Right lobe of liver (tissue), 6 donors: ENCODE measurements around the gene MDFIC. TPM values are rescaled to one million over a fixed set of nuclear protein-coding genes. Genes with fewer than 3 reads are reported as not detected.

ENCODE experiments used
- ATAC-seq, 4 donors: fragments of 200-7000 bp; cut with Tn5 transposase; one replicate each; pipeline ENCODE4 v1.9.1; 2020; ENCODE audit warnings: mild to moderate bottlenecking in 4 of 4, moderate library complexity in 4 of 4
- DNase-seq, 3 donors: peaks; one replicate each; pipeline ENCODE4 v3.0.0-alpha.2; 2020
- H3K27ac ChIP-seq, 3 donors: fragments of 200-600 bp; one replicate each; pipeline ENCODE4 v1.8.0; 2022
- H3K27me3 ChIP-seq, 2 donors: fragments of 200-600 bp; one replicate each; pipeline ENCODE4 v1.8.0; 2022
- H3K36me3 ChIP-seq, 4 donors: fragments of 200-600 bp; sonication (generic) in 1 of 4; one replicate each; pipeline versions ENCODE4 v1.5.1 to v1.8.0; 2017 to 2022; ENCODE audit warnings: control low read depth in 1 of 4
- H3K4me1 ChIP-seq, 4 donors: fragments of 200-600 bp; sonication (generic) in 1 of 4; one replicate each; pipeline versions ENCODE4 v1.5.1 to v1.8.0; 2017 to 2022; ENCODE audit warnings: control low read depth in 1 of 4
- H3K4me3 ChIP-seq, 3 donors: fragments of 200-600 bp; one replicate each; pipeline ENCODE4 v1.8.0; 2022
- H3K9me3 ChIP-seq, 4 donors: fragments of 200-600 bp; sonication (generic) in 1 of 4; one replicate each; pipeline versions ENCODE4 v1.5.1 to v1.8.0; 2017 to 2022; ENCODE audit warnings: control low read depth in 1 of 4
- POLR2A ChIP-seq: fragments of 450-650 bp; IDR thresholded peaks from one replicate; pipeline ENCODE4 v1.6.1; 2017; ENCODE audit warnings: antibody characterized with exemption, mild to moderate bottlenecking
- WGBS: methylation state at CpG from one replicate; pipeline ENCODE4 v1.1.6; 2018; ENCODE audit warnings: low coverage, low lambda C conversion rate; ENCODE audit not compliant: insufficient coverage; ENCODE audit errors: missing lambda C conversion rate; 5-methylcytosine and 5-hydroxymethylcytosine counted together
- intact Hi-C, 2 donors: fragments of 100-400 bp; cut with DNase I; formaldehyde crosslinking; loops; one replicate each; pipeline versions ENCODE4 v1.11.2 to v1.14.1; 2022
- total RNA-seq, 6 experiments: library from RNA; depleted of rRNA in 2 of 6; stranded (reverse); fragments of >200 nt in 2 of 6; fragmentation: NEBNext Ultra II Directional in 3 of 6; extraction: Animal tissue kit (Norgen Biotek cat#: 25700) in 3 of 6; gene quantifications; one replicate each; pipeline versions ENCODE4 v1.1.0 to v1.2.4, GENCODE V29; 2016 to 2023
- TF ChIP-seq, protein P1 (sequence below), 4 donors: fragments of 200-600 bp in 3 of 4; fragments of 450-650 bp in 1 of 4; IDR thresholded peaks; one replicate each; pipeline versions ENCODE4 v1.5.1 to v1.8.0; 2016 to 2022; ENCODE audit warnings: antibody characterized with exemption in 4 of 4, mild to moderate bottlenecking in 2 of 4
- donor health status: DM: no; HTN: yes; CAD: no.
- donor health status: DM: no; HTN: no; CAD: no.
- donor health status: DM: no; HTN: no; CAD: no.
- donor health status: DM: no; HTN: yes; CAD: no.
- donor health status: DM: no; HTN: yes; CAD: no.

MDFIC gene
- total RNA-seq, 6 experiments from 2014 or later, result 7.5 to 20.7 (median 13.4) TPM

DNA sequence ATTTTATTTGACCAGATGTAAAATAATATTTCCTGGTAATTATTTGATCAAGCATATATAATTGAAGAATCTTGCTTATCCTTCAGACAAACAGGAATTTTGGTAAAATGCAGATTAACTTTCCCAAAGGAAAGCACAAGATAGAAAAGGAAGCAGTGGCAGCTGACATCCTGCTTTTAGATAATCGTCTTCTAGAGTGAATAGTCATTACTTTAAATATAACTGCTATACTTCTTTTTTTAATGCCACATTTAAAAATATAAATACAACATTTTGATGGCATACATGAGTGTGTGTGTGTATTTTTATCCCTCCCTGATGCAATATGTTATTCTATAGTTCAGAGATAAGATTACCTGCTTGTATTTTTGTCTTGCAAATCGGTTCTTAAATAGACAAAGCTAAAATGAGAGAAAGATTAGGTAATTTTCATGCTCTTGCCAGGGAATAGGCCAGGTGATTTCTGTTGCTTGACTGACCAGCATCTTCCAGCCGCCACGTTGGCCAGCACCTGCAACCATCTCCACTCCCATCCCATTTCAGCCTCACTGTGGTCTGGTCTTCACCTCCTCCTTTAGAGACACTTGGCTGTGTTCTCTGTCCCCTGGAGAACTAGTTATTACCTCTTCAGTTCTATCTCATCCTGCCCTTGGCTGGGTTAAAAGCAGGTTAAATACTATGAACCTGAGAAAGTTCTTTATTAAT, 58.1 kb downstream of the MDFIC start:
- no peak for TF ChIP-seq POLR2A
- TF ChIP-seq, protein P1, sequence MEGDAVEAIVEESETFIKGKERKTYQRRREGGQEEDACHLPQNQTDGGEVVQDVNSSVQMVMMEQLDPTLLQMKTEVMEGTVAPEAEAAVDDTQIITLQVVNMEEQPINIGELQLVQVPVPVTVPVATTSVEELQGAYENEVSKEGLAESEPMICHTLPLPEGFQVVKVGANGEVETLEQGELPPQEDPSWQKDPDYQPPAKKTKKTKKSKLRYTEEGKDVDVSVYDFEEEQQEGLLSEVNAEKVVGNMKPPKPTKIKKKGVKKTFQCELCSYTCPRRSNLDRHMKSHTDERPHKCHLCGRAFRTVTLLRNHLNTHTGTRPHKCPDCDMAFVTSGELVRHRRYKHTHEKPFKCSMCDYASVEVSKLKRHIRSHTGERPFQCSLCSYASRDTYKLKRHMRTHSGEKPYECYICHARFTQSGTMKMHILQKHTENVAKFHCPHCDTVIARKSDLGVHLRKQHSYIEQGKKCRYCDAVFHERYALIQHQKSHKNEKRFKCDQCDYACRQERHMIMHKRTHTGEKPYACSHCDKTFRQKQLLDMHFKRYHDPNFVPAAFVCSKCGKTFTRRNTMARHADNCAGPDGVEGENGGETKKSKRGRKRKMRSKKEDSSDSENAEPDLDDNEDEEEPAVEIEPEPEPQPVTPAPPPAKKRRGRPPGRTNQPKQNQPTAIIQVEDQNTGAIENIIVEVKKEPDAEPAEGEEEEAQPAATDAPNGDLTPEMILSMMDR (IDR thresholded peaks at IDR 0.05), result no peak
- Histone ChIP-seq H3K27ac (peak overlapping the region; percentile 25 to 62 (median 38)), H3K4me3 (peak overlapping the region in 2 of 3 donors; percentile 11 to 25), H3K9me3 (no peaks in the 10 kb centered on the region), H3K36me3 (no peaks in the 10 kb centered on the region), H3K4me1 (peaks cover 0 to 20% (median 4%) of the 10 kb centered on the region in 4 donors), H3K27me3 (no peaks in the 10 kb centered on the region)
- intact Hi-C loops, result no loop called here
- ATAC-seq (peak; percentile 40 to 63 (median 50)), DNase-seq (peak in 1 of 3 donors; percentile 21)
- WGBS, result 41% methylated on average over 4 of the region's 4 CpGs

DNA sequence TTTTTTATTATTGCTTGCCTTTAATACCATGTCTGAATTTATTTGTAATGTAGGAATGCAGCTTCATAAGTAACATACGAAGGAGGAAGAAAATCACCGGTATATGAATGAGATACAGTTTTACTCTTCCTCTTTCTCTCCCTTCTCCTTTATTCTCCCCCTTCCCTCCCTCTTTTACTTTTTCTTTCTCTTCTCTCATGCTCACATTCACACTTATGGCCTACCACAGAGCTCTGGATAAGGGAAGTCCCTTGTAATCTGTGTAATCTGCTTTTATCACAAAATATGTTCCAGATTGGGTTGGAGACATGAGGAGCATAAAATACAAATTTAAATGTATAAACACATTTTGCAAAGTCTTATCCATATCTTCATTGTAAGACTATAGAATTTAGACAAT, 59.4 kb downstream of the MDFIC start:
- peaks cover 0 to 26% (median 7%) of the 10 kb centered on the region in 4 donors for H3K4me1 ChIP-seq
- ATAC-seq (peak in 1 of 4 donors; percentile 39), DNase-seq (no peak)
- intact Hi-C loops, result no loop called here
- H3K9me3 ChIP-seq, result no peaks in the 10 kb centered on the region
- no peak overlapping the region for H3K27ac ChIP-seq
- no peaks in the 10 kb centered on the region for H3K36me3 ChIP-seq
- whole genome bisulfite sequencing, result 45% methylated on average over 2 of the region's 2 CpGs
- no peaks in the 10 kb centered on the region for H3K27me3 ChIP-seq
- TF ChIP-seq, protein P1 (IDR thresholded peaks at IDR 0.05), result no peak
- TF ChIP-seq POLR2A, result no peak
- H3K4me3 ChIP-seq, result no peak overlapping the region

DNA sequence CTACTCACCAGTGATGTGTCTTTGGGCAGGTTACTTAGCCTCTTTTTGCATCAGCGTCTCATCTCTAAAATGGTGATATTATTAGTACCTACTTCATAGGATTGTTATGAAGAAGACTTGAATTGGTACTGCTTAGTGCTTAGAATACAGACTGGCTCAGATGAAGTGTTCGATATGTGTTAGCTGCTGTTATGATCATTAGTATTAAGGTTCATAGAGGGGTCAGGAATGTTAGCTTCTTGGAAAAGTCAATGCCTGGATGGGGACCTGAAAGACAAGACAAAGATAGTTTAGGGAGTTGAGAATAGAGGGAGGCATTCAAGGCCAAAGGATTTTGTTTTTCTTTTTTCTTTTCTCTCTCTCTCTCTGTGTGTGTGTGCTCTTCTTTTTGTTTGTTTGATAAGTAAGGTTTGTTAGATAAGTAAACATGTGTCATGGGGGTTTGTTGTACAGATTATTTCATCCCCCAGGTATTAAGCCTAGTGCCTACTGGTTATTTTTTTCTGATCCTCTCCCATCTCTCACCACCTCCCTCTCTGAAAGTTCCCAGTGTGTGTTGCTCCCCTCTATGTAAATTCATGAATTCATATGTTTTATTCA, 63.3 kb downstream of the MDFIC start:
- ATAC-seq, result peak in 2 of 4 donors; percentile 63 to 70
- DNase-seq, result no peak
- TF ChIP-seq, protein P1 (IDR thresholded peaks at IDR 0.05), result no peak
- TF ChIP-seq POLR2A, result no peak
- intact Hi-C loops, result no loop called here
- no peaks in the 10 kb centered on the region for H3K27me3 ChIP-seq
- 90% methylated on average over 2 of the region's 2 CpGs for WGBS
- H3K4me3 ChIP-seq, result no peak overlapping the region
- H3K27ac ChIP-seq, result no peak overlapping the region
- H3K36me3 ChIP-seq, result no peaks in the 10 kb centered on the region
- H3K4me1 ChIP-seq, result peaks cover 0 to 14% (median 5%) of the 10 kb centered on the region in 4 donors
- H3K9me3 ChIP-seq, result no peaks in the 10 kb centered on the region

DNA sequence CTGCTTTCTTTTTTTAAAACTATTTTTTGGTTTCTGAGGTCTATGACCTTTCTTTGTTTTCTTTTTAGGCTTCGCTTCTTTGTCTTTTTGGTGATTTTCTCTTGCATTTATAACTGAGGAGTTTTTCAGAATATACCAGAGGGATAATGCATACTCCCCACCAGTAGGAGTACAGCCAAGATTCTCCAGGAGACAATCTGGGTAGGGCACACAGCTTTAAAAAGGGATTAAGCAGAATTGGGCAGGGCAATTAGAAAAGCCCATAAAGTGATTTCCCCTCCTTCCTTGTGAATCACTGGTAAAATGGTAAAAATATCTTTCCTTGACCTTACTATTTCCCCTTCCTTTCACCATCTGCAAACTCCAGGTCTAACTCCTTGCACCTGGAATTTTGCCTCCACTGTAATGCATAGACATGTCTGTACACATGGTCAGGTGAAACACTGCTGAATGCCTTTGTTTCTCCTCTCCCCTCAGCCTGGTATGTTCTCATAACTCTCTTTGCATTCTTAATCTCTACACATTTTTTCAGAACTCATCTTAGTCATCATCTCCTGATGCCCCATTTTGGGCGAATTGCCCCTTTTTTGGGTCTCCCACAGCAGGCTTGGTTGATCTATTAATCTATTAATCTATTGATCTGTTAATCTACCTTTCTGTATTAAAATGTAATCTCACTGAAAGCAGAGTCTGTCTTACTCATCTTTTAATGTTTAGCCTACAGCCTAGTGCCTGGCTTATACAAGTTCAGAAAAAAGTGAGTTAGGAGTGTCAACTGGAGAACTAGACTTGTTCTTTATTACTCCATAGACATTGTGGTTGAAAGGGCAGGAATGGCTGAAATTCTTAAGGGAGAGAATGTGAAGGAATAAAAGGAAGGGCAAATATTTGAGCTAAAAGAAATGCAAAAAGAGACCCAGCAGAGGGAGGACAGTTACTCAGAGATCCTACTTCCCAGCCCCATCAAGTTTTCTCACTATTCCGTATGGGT, 64.6 kb downstream of the MDFIC start:
- TF ChIP-seq, protein P1 (IDR thresholded peaks at IDR 0.05), result no peak
- TF ChIP-seq POLR2A, result no peak
- no peaks in the 10 kb centered on the region for H3K36me3 ChIP-seq
- peaks cover 0 to 7% (median 5%) of the 10 kb centered on the region in 4 donors for H3K4me1 ChIP-seq
- intact Hi-C loops, result no loop called here
- ATAC-seq, result peak in 1 of 4 donors; percentile 22
- no peaks in the 10 kb centered on the region for H3K9me3 ChIP-seq
- H3K27ac ChIP-seq, result no peak overlapping the region
- DNase-seq, result no peak
- WGBS, result 86% methylated on average over 3 of the region's 3 CpGs
- H3K4me3 ChIP-seq, result no peak overlapping the region
- H3K27me3 ChIP-seq, result no peaks in the 10 kb centered on the region
